ENCODE results near the gene ZNF99.

Gene ZNF99

DNA sequence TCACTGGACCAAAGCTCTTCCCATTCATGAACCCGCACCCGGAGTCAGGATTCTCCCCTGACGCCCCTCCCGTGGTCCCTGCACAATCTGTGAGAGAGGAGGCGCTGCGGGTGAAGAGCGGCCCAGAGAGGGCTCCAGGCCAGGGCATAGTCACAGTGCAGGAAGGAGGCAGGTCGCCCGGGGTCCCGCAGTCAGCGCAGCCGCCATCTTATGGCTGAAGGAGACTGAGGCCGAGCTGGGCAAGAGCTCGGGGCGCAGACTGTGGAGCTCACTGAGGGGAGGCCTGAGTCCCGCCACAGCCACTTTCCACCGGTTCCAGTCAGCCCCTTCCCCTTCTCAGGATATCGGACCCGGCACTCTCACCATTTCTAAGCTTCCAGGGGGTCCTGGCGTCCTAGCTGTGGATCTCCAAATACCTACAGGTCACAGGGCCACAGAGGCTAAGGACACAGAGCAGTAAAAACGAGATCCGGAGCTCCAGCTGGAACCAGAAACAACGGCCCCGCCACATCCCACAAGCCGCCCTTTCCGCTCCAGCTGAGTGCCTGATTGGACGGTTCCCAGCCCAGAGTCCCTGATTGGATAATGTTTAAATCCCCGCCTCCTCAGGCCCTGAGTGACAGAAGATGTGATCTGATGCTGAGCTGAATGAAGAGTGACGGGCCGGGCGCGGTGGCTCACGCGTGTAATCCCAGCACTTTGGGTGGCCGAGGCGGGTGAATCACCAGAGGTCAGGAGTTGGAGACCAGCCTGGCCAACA, at the start of gene ZNF99:
ZNF99 (minus strand) TSS at position 501 of the 760 bp plus-strand sequence; CDS start at position 366, 135 bp downstream.
- no peak for TF ChIP-seq POLR2A (IDR thresholded peaks at IDR 0.05; ENCODE audit: extremely low read depth, insufficient read length)
- TF ChIP-seq, protein P1, sequence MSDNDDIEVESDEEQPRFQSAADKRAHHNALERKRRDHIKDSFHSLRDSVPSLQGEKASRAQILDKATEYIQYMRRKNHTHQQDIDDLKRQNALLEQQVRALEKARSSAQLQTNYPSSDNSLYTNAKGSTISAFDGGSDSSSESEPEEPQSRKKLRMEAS (IDR thresholded peaks at IDR 0.05; ENCODE audit: low read depth, low read length): no peak
- TF ChIP-seq, protein P2, sequence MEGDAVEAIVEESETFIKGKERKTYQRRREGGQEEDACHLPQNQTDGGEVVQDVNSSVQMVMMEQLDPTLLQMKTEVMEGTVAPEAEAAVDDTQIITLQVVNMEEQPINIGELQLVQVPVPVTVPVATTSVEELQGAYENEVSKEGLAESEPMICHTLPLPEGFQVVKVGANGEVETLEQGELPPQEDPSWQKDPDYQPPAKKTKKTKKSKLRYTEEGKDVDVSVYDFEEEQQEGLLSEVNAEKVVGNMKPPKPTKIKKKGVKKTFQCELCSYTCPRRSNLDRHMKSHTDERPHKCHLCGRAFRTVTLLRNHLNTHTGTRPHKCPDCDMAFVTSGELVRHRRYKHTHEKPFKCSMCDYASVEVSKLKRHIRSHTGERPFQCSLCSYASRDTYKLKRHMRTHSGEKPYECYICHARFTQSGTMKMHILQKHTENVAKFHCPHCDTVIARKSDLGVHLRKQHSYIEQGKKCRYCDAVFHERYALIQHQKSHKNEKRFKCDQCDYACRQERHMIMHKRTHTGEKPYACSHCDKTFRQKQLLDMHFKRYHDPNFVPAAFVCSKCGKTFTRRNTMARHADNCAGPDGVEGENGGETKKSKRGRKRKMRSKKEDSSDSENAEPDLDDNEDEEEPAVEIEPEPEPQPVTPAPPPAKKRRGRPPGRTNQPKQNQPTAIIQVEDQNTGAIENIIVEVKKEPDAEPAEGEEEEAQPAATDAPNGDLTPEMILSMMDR (IDR thresholded peaks at IDR 0.05; ENCODE audit: low read depth, low read length): no peak
- TF ChIP-seq MYC (IDR thresholded peaks at IDR 0.05; ENCODE audit: low read depth, low read length): no peak
- DNase-seq (ENCODE audit: low read depth): no peak
- H3K4me3 ChIP-seq (ENCODE audit: low read depth, low read length): no peak within 1 kb of the TSS

DNA sequence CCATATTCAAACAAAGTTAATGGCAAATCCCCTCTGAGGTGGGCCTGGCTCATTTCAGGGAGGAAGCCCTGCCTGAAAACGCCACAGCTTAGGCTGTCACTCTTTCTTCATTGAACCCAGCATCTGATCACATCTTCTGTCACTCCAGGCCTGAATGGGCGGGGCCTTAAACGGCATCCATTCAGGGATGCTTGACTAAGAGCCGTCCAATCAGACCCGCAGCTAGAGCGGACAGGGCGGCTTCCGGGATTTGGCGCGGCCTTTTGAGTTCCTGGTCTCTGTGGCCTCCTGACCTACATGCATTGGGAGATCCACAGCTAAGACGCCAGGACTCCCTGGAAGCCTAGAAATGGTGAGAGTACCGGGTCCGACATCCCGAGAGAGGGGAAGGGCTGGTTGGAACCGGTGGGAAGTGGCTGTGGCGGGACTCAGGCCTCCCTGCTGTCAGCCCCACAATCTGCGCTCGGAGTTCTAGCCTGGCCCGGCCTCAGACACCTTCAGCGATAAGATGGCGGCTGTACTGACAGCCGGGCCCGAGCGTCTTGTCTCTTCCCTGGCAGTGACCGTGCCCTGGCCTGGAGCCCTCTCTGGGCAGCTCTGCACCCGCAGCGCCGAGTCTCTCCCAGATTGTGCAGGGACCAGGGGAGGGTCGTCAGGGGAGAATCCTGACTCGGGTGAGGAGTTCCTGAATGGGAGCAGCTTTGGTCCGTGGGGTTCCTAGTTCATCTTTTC, 48.2 kb upstream of the ZNF99 start, which contains the start of gene ZNF723:
ZNF723 (plus strand) TSS at position 261 of the 732 bp plus-strand sequence; CDS start at position 350, 89 bp downstream.
- no peak within 1 kb of the TSS for H3K4me3 ChIP-seq (ENCODE audit: low read depth, low read length)
- DNase-seq (ENCODE audit: low read depth): no peak
- no peak for TF ChIP-seq MYC (IDR thresholded peaks at IDR 0.05; ENCODE audit: low read depth, low read length)
- TF ChIP-seq, protein P1 (IDR thresholded peaks at IDR 0.05; ENCODE audit: low read depth, low read length): no peak
- no peak for TF ChIP-seq POLR2A (IDR thresholded peaks at IDR 0.05; ENCODE audit: extremely low read depth, insufficient read length)
- TF ChIP-seq, protein P2 (IDR thresholded peaks at IDR 0.05; ENCODE audit: low read depth, low read length): no peak

DNA sequence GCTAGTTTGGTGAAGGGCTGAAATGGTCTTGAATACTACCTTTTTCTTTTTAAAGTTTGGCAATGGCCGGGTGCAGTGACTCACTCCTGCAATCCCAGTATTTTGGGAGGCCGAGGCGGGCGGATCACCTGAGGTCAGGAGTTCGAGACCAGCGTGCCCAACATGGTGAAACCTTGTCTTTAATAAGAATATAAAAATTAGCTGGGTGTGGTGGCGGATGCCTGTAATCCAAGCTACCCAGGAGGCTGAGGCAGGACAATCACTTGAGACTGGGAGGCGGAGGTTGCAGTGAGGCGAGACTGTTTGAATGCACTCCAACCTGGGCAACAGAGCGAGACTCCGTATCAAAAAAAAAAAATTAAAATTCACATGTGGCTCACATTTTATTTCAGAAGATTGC, 47.3 kb upstream of the ZNF99 start:
- TF ChIP-seq, protein P1 (IDR thresholded peaks at IDR 0.05; ENCODE audit: low read depth, low read length): no peak
- no peak overlapping the region for H3K4me3 ChIP-seq (ENCODE audit: low read depth, low read length)
- no peak for DNase-seq (ENCODE audit: low read depth)

DNA sequence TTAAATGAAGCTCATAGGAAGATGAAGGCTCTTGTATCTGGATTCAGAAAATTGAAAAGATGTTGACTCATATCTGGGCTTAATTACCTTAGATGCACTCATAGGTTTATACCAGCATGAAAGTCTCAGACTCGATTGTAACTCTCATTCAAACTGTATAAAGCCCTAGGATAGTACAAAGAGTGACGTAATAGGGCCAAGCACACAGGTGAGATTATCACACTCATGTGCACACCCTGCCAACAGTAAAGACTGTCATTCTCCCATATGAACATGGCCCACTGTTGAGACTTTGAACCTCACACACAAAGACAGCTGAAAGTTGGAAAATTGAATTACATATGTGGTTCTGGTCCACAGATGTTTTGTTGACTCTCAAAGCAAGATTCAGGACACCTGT, 30.2 kb upstream of the ZNF99 start:
- TF ChIP-seq MYC (IDR thresholded peaks at IDR 0.05; ENCODE audit: low read depth, low read length) (no peak), POLR2A (IDR thresholded peaks at IDR 0.05; ENCODE audit: extremely low read depth, insufficient read length) (no peak)
- TF ChIP-seq, protein P2 (IDR thresholded peaks at IDR 0.05; ENCODE audit: low read depth, low read length): no peak
- TF ChIP-seq, protein P1 (IDR thresholded peaks at IDR 0.05; ENCODE audit: low read depth, low read length): no peak
- no peak overlapping the region for H3K4me3 ChIP-seq (ENCODE audit: low read depth, low read length)
- no peak for DNase-seq (ENCODE audit: low read depth)

DNA sequence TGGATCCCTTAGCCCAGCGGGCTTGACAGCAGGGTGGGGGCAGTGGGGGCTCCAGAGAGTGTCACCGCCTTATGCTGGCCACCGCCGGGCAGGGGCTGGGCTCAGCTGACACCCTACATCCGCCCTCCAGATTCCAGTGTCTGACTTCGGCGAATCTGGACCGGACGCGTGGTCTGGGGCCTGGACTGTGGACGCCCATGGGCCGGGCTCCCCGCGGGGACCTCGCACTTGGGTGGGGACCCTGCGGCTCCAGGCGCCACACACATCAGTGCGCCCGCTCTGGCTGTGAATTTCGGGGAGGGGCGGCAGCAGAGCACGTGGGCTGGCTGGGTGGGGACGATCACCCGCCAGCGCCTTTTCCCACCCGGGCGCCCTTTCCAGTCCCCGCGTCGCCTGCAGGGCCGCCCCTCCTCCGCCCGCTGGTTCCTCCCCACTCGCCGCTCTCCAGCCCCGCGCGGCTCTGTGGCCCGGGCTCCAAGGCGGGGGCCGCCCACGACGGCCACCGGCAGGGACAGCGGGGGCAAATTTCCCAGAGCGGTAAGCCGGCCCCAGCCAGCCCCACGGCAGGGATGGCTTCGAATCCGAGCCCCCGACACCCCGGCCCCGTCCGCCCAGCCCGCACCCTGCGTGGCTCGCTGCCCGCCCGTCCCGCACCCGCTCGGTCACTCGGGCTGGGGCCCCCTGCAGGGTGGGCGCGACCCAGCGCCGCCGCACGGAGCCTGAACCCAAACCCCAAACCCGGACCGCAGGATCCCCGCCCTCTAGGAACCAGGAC, 23.3 kb upstream of the ZNF99 start:
- no peak overlapping the region for H3K4me3 ChIP-seq (ENCODE audit: low read depth, low read length)
- no peak for TF ChIP-seq POLR2A (IDR thresholded peaks at IDR 0.05; ENCODE audit: extremely low read depth, insufficient read length)
- DNase-seq (ENCODE audit: low read depth): no peak

DNA sequence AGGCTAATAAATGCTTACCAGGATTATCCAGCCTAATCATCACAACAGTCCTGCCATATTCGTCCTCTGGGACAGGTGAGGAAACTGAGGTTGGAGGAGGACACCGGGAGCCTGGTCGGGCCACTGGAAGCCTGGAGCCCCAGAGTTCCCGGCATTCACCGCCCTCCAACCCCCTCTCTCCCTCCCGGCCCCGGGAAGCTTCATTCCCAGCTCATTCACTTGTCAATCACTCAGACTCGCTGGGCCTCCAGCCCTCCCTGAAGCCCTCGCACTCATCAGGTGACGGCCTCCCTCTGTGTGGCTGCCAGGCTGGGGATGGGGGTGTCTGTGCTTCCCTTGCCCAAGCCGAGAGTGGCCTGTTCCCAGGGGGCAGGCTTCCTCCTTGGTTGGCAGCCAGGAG, 22.5 kb upstream of the ZNF99 start:
- H3K4me3 ChIP-seq (ENCODE audit: low read depth, low read length): no peak overlapping the region
- DNase-seq (ENCODE audit: low read depth): no peak
- TF ChIP-seq, protein P1 (IDR thresholded peaks at IDR 0.05; ENCODE audit: low read depth, low read length): no peak
- TF ChIP-seq POLR2A (IDR thresholded peaks at IDR 0.05; ENCODE audit: extremely low read depth, insufficient read length) (no peak), MYC (IDR thresholded peaks at IDR 0.05; ENCODE audit: low read depth, low read length) (no peak)
- TF ChIP-seq, protein P2 (IDR thresholded peaks at IDR 0.05; ENCODE audit: low read depth, low read length): no peak
